HL-60 (cell line): Measurements from ENCODE around the gene KLHL22.

Experiments
- DNase-seq, 2 experiments: peaks; one replicate each; pipeline ENCODE4 v3.0.0-alpha.2; 2010 to 2020; ENCODE audit warnings: low read depth in 1 of 2, low spot score in 1 of 2
- H3K27ac ChIP-seq: fragments of 250-450 bp; sonication (Bioruptor Pico); replicated peaks from 2 replicates; pipeline ENCODE4 v1.5.1; 2020; ENCODE audit warnings: mild to moderate bottlenecking, moderate library complexity
- H3K27me3 ChIP-seq: fragments of 250-450 bp; sonication (Bioruptor Pico); 2 replicates; pipeline ENCODE4 v1.5.1; 2021; ENCODE audit warnings: mild to moderate bottlenecking, moderate library complexity; ENCODE audit not compliant: insufficient read depth, poor library complexity, severe bottlenecking
- H3K4me3 ChIP-seq: replicated peaks from 2 replicates; pipeline ENCODE4 v1.5.1; 2011; ENCODE audit warnings: mild to moderate bottlenecking, control low read depth, low read length; ENCODE audit not compliant: insufficient read depth
- CTCF ChIP-seq: IDR thresholded peaks from one replicate; pipeline ENCODE4 v1.5.1; 2011; ENCODE audit warnings: low read length, control low read depth, inconsistent platforms; ENCODE audit not compliant: insufficient read depth
- GABPA ChIP-seq: IDR thresholded peaks from 2 replicates; pipeline ENCODE4 v1.6.1; 2012; ENCODE audit warnings: low read depth
- POLR2AphosphoS5 ChIP-seq: IDR thresholded peaks from 2 replicates; pipeline ENCODE4 v1.6.1; 2012; ENCODE audit warnings: low read depth
- REST ChIP-seq: IDR thresholded peaks from 2 replicates; pipeline ENCODE4 v1.6.1; 2012; ENCODE audit warnings: low read depth; ENCODE audit not compliant: insufficient replicate concordance
- SPI1 ChIP-seq: IDR thresholded peaks from 2 replicates; pipeline ENCODE4 v1.6.1; 2012; ENCODE audit warnings: low read depth, mild to moderate bottlenecking, borderline replicate concordance

KLHL22 gene

GRCh38 chr22:20459862-20460261 lies 35.7 kb downstream of the KLHL22 start:
- Histone ChIP-seq H3K27ac (no peak overlapping the region), H3K4me3 (no peak overlapping the region), H3K27me3 (no peaks in the 10 kb centered on the region)
- TF ChIP-seq REST (no peak), SPI1 (no peak), CTCF (no peak), POLR2AphosphoS5 (no peak), GABPA (no peak)
- no peak for DNase-seq

- TF ChIP-seq POLR2AphosphoS5 (no peak), REST (no peak)
- no peak for DNase-seq
- Histone ChIP-seq H3K27ac (no peak overlapping the region), H3K27me3 (no peaks in the 10 kb centered on the region), H3K4me3 (no peak overlapping the region)
Measured at GRCh38 chr22:20459152-20459542, 36.4 kb downstream of the KLHL22 start.

GRCh38 chr22:20458530-20459151 lies 37.0 kb downstream of the KLHL22 start:
- DNase-seq: no peak
- no peaks in the 10 kb centered on the region for H3K27me3 ChIP-seq
- no peak for TF ChIP-seq GABPA
- TF ChIP-seq POLR2AphosphoS5: no peak
- TF ChIP-seq CTCF: no peak
- no peak for TF ChIP-seq SPI1
- no peak for TF ChIP-seq REST
- no peak overlapping the region for H3K4me3 ChIP-seq
- H3K27ac ChIP-seq: no peak overlapping the region
